ENCODE data around the gene ANTKMT. TPM values are rescaled to one million over a fixed set of nuclear protein-coding genes. Genes with fewer than 3 reads are reported as not detected.
"Not testable (repeated sequence)": the region's sequence is repeated elsewhere in the genome, so short reads cannot be mapped to it uniquely, and the experiment has no call there.

Gene ANTKMT
- total and polyA plus RNA-seq, 4 donors = 14.0 to 29.7 (median 19.7) TPM

DNA sequence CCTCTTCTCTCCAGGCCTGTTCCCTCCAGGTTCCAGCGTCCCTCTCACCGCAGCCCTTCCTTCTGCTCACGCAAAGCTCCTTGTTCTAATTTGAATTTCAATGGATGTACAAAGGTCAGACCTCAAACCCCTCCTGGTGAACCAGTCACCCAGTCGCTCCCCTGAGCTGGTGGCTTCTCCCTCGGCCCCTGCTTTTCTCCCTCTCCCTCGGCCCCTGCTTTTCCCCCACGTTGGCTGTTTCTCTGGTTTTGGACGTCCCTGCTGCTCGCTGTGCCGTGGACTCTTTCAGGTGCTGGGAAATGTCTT lies 31.0 kb downstream of the ANTKMT start:
- DNase-seq (ENCODE audit: low spot score) = no peak

GRCh38 chr16:754121-754607 lies 33.2 kb downstream of the ANTKMT start:
- H3K4me3 ChIP-seq (ENCODE audit: low read depth in 1 of 3, low read length in 3 of 3); H3K4me1 ChIP-seq (ENCODE audit: control insufficient read depth in 4 of 4, insufficient read depth in 4 of 4, low read length in 3 of 4); H3K9me3 ChIP-seq (ENCODE audit: control insufficient read depth in 4 of 4, low read length in 3 of 4); H3K27me3 ChIP-seq (ENCODE audit: control insufficient read depth in 4 of 4, insufficient read depth in 4 of 4, low read length in 3 of 4); H3K9ac ChIP-seq (ENCODE audit: low read depth in 1 of 2, low read length in 2 of 2); H3K27ac ChIP-seq (ENCODE audit: low read depth in 1 of 2, low read length in 2 of 2); H3K36me3 ChIP-seq (ENCODE audit: control insufficient read depth in 4 of 4, insufficient read depth in 3 of 4, low read depth in 1 of 4, low read length in 3 of 4); DNase-seq (ENCODE audit: low spot score): not testable (repeated sequence)
- 78% methylated on average over 11 of the region's 11 CpGs for WGBS

More for the DNA sequence above, 31.0 kb downstream of the ANTKMT start:
- H3K9ac ChIP-seq (ENCODE audit: low read depth in 1 of 2, low read length in 2 of 2) = no peak overlapping the region
- no peaks in the 10 kb centered on the region for H3K4me1 ChIP-seq (ENCODE audit: control insufficient read depth in 4 of 4, insufficient read depth in 4 of 4, low read length in 3 of 4)
- TF ChIP-seq ZBTB33 (IDR thresholded peaks at IDR 0.05) (no peak), RAD21 (IDR thresholded peaks at IDR 0.05) (no peak), YY1 (IDR thresholded peaks at IDR 0.05) (no peak), FOXA2 (IDR thresholded peaks at IDR 0.05) (no peak), NR2F2 (IDR thresholded peaks at IDR 0.05) (no peak), HNF4G (IDR thresholded peaks at IDR 0.05) (no peak), SP1 (IDR thresholded peaks at IDR 0.05) (no peak), GABPA (IDR thresholded peaks at IDR 0.05 in 1 of 2, conservative IDR thresholded peaks at IDR 0.05 in 1 of 2) (no peak), HNF4A (conservative IDR thresholded peaks at IDR 0.05) (no peak), EGR1 (IDR thresholded peaks at IDR 0.05; ENCODE audit: low read depth in 2 of 2) (no peak), TAF1 (conservative IDR thresholded peaks at IDR 0.05) (no peak), JUND (IDR thresholded peaks at IDR 0.05) (no peak), FOXA1 (IDR thresholded peaks at IDR 0.05) (no peak), RXRA (IDR thresholded peaks at IDR 0.05) (no peak)
- TF ChIP-seq, protein P1, sequence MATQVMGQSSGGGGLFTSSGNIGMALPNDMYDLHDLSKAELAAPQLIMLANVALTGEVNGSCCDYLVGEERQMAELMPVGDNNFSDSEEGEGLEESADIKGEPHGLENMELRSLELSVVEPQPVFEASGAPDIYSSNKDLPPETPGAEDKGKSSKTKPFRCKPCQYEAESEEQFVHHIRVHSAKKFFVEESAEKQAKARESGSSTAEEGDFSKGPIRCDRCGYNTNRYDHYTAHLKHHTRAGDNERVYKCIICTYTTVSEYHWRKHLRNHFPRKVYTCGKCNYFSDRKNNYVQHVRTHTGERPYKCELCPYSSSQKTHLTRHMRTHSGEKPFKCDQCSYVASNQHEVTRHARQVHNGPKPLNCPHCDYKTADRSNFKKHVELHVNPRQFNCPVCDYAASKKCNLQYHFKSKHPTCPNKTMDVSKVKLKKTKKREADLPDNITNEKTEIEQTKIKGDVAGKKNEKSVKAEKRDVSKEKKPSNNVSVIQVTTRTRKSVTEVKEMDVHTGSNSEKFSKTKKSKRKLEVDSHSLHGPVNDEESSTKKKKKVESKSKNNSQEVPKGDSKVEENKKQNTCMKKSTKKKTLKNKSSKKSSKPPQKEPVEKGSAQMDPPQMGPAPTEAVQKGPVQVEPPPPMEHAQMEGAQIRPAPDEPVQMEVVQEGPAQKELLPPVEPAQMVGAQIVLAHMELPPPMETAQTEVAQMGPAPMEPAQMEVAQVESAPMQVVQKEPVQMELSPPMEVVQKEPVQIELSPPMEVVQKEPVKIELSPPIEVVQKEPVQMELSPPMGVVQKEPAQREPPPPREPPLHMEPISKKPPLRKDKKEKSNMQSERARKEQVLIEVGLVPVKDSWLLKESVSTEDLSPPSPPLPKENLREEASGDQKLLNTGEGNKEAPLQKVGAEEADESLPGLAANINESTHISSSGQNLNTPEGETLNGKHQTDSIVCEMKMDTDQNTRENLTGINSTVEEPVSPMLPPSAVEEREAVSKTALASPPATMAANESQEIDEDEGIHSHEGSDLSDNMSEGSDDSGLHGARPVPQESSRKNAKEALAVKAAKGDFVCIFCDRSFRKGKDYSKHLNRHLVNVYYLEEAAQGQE (IDR thresholded peaks at IDR 0.05) = no peak
- TF ChIP-seq, protein P2, sequence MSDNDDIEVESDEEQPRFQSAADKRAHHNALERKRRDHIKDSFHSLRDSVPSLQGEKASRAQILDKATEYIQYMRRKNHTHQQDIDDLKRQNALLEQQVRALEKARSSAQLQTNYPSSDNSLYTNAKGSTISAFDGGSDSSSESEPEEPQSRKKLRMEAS (IDR thresholded peaks at IDR 0.05) = no peak
- TF ChIP-seq, protein P3, sequence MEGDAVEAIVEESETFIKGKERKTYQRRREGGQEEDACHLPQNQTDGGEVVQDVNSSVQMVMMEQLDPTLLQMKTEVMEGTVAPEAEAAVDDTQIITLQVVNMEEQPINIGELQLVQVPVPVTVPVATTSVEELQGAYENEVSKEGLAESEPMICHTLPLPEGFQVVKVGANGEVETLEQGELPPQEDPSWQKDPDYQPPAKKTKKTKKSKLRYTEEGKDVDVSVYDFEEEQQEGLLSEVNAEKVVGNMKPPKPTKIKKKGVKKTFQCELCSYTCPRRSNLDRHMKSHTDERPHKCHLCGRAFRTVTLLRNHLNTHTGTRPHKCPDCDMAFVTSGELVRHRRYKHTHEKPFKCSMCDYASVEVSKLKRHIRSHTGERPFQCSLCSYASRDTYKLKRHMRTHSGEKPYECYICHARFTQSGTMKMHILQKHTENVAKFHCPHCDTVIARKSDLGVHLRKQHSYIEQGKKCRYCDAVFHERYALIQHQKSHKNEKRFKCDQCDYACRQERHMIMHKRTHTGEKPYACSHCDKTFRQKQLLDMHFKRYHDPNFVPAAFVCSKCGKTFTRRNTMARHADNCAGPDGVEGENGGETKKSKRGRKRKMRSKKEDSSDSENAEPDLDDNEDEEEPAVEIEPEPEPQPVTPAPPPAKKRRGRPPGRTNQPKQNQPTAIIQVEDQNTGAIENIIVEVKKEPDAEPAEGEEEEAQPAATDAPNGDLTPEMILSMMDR (IDR thresholded peaks at IDR 0.05; ENCODE audit: low read depth, low read length, missing input control) = no peak
- TF ChIP-seq, protein P4, sequence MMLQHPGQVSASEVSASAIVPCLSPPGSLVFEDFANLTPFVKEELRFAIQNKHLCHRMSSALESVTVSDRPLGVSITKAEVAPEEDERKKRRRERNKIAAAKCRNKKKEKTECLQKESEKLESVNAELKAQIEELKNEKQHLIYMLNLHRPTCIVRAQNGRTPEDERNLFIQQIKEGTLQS (IDR thresholded peaks at IDR 0.05) = no peak
- H3K27ac ChIP-seq (ENCODE audit: low read depth in 1 of 2, low read length in 2 of 2) = no peak overlapping the region
- 23% methylated on average over 10 of the region's 10 CpGs for WGBS
- no peaks in the 10 kb centered on the region for H3K27me3 ChIP-seq (ENCODE audit: control insufficient read depth in 4 of 4, insufficient read depth in 4 of 4, low read length in 3 of 4)
- H3K9me3 ChIP-seq (ENCODE audit: control insufficient read depth in 4 of 4, low read length in 3 of 4) = peaks cover 0 to 5% (median 0%) of the 10 kb centered on the region in 4 donors
- no peak overlapping the region for H3K4me3 ChIP-seq (ENCODE audit: low read depth in 1 of 3, low read length in 3 of 3)
- H3K36me3 ChIP-seq (ENCODE audit: control insufficient read depth in 4 of 4, insufficient read depth in 3 of 4, low read depth in 1 of 4, low read length in 3 of 4) = no peaks in the 10 kb centered on the region

Data from liver (tissue), 9 donors.